ENCODE results near the gene TRIM44.

- TF ChIP-seq CTCF (IDR thresholded peaks at IDR 0.05 in 8 of 11, conservative IDR thresholded peaks at IDR 0.05 in 3 of 11) = no peak
- TF ChIP-seq POLR2AphosphoS5 (IDR thresholded peaks at IDR 0.05) = no peak
- TF ChIP-seq POLR2A (IDR thresholded peaks at IDR 0.05) = no peak
Observed at GRCh38 chr11:35851342-35851741, 188.8 kb downstream of the TRIM44 start.

Data from spleen (tissue), 7 donors.